Dermis lymphatic vessel endothelial cell (primary cell): ENCODE results near the gene PLXDC1. TPM values are rescaled to one million over a fixed set of nuclear protein-coding genes. Genes with fewer than 3 reads are reported as not detected.

Experiments
- total RNA-seq: library from RNA; depleted of rRNA; stranded (reverse); fragments of >200 nt; gene quantifications from 2 replicates; pipeline ENCODE4 v1.2.1, GENCODE V29; 2014

PLXDC1 gene
- not detected in 2 replicates for total RNA-seq

GRCh38 chr17:39151150-39151942 is at the start of gene PLXDC1:
TSS of gene PLXDC1 (minus strand) at chr17:39151637. CDS start at chr17:39151437, 200 bp downstream.

GRCh38 chr17:39200070-39200879 is 48.8 kb upstream of the PLXDC1 start, which contains the start of gene RPL19:
TSS of gene RPL19 (plus strand) at chr17:39200283. CDS start at chr17:39200345, 62 bp downstream.

GRCh38 chr17:39197380-39198185 is 46.1 kb upstream of the PLXDC1 start, which contains the start of gene CACNB1:
TSS of gene CACNB1 (minus strand) at chr17:39197669. CDS start at chr17:39197495, 174 bp downstream.

GRCh38 chr17:39165841-39166349 is 14.5 kb upstream of the PLXDC1 start, which contains the start of gene ARL5C:
TSS of gene ARL5C (minus strand) at chr17:39166161. CDS start at chr17:39165760, 401 bp downstream.

Other genes starting within 250 kb of the PLXDC1 start
- gene FBXO47, start 184.2 kb downstream of the PLXDC1 start, total RNA-seq = under 0.01 TPM in 1 of 2 replicates, not detected in the other
- not detected in 2 replicates for gene ARL5C, start 14.5 kb upstream of the PLXDC1 start, total RNA-seq
- 0.76 and 1.2 TPM in 2 replicates for gene CACNB1, start 46.0 kb upstream of the PLXDC1 start, total RNA-seq
- gene RPL19, start 48.6 kb upstream of the PLXDC1 start, total RNA-seq = 1,343 and 1,670 TPM in 2 replicates
- not detected in 2 replicates for gene STAC2, start 74.3 kb upstream of the PLXDC1 start, total RNA-seq
- 11.7 and 13.4 TPM in 2 replicates for gene FBXL20, start 250.0 kb upstream of the PLXDC1 start, total RNA-seq